HG03280 (cell line): ENCODE measurements around the gene PODXL2.

Experiments
- ATAC-seq: cut with Tn5 transposase; IDR thresholded peaks from one replicate; pipeline ENCODE4 v1.9.1; 2021; ENCODE audit warnings: mild to moderate bottlenecking, moderate library complexity; ENCODE audit not compliant: unreplicated experiment

The PODXL2 gene

DNA sequence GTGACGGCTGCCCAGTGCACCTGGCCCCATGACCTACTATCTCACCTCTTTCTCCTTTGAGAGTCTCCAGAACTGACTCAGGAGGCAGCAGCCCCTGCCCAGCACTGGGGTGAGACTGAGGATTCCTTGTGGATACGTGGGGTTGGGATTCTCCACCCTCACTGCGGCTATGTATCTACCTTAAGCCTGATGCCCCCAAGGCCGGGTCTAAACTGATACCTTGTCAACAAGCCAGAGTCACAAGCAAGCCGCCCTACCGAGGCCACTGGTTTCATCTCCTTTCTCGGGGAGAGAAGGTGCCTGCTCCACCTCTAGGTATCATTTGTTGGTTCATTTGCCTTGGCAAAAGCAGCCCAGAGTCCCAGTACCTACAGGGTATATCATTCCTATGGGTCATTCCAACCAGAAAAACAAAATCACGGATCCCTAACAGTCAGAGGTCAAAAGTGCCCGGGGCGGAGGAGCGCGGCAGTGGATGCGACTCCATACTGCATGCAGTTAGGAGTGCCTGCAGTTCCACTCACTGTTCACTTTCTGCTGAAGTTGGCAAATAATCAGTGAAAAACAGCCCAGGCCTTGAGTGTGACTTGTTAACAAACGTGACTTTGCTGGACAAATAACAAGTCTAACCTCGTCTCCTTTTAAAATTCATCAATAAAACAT is 91.3 kb downstream of the PODXL2 start:
- ATAC-seq = no peak

DNA sequence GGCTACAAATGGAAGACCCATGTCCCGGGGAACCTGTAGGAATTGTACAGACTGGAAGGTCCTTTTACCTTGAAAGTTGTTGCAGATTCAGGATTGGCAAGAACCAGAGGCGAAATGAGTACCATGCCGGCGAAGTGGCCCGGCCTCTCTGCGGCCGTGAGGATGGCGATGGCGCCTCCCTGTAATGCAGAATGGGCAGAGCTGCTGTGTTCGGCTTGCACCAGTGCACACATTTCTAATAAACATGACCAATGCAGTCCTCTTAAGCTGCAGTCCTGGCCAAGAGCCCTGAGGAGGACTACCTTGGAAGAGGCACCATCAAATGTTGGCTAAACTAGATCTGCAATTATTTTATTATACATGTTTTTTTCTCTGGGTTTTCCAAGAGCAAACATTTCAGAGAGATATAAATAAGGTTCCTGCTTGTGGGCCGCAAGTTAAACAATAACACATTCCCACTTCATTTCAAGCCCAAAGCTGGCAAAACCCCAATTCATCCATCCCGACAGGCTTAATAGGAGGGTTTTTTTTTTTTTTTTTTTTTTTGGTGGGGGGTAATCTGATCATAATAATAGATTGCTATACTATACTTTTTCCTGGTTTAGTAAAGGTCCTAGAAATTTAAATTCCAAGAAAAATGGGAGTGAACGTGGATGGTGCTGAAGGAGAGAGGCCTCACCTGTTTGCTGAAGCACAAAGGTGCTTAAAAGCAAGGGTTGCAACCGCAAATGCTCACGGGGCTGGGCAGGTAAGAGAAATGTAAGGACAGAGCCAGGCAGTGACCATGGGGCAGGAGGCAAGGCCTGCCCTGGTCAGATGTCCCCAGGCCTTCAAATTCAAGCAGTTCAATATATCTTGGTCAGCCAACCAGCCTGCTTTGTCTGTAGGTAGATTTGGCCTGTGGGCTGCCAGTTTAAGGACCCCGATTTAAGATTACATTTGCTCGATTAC is 92.3 kb downstream of the PODXL2 start:
- no peak for ATAC-seq

DNA sequence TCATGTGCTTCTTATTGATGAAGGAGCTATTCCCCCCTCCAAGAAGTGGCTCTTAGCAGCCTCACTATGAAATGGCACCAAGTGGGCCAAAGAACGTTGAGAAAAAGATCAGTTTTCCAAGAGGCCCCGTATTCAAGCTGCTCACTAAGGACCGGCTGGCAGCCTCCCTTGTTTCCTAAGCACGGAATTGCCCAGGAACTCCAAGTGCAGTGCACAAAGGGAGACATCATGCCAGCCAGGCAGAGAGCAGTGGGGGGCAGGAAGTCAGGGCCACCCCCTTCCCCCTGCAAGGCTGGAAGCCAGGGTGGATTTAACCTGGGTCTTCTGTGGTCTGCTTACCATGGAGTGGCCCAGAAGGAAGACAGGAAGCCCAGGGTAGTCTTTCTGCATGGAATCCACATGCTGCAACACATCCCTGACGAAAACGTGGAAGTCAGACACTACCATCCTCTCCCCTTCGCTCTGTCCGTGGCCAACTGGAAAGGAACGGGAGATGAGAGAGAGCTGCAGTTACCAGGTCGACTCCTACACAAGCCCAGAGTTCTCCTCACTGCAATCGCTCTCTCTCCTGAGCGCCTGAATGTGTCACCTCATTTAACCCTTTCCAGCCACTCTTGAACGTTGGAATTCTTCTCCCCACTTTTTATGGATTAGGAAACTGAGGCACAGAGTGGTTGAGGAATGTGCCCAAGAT is 93.3 kb downstream of the PODXL2 start:
- no peak for ATAC-seq
